Stimulated activated CD4-positive, alpha-beta T cell treated with anti-CD3 and anti-CD28 coated beads, Interleukin-12 subunit alpha, Interleukin-12 subunit beta, amount 100 ng/mL, for 4 hours (primary cell): ENCODE results near the gene NPTX1.
"Not testable (repeated sequence)": the region's sequence is repeated elsewhere in the genome, so short reads cannot be mapped to it uniquely, and the experiment has no call there.

Experiments used
- DNase-seq: peaks from one replicate; pipeline ENCODE4 v3.0.0-alpha.2; 2020

NPTX1 gene, protein sequence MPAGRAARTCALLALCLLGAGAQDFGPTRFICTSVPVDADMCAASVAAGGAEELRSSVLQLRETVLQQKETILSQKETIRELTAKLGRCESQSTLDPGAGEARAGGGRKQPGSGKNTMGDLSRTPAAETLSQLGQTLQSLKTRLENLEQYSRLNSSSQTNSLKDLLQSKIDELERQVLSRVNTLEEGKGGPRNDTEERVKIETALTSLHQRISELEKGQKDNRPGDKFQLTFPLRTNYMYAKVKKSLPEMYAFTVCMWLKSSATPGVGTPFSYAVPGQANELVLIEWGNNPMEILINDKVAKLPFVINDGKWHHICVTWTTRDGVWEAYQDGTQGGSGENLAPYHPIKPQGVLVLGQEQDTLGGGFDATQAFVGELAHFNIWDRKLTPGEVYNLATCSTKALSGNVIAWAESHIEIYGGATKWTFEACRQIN

DNA sequence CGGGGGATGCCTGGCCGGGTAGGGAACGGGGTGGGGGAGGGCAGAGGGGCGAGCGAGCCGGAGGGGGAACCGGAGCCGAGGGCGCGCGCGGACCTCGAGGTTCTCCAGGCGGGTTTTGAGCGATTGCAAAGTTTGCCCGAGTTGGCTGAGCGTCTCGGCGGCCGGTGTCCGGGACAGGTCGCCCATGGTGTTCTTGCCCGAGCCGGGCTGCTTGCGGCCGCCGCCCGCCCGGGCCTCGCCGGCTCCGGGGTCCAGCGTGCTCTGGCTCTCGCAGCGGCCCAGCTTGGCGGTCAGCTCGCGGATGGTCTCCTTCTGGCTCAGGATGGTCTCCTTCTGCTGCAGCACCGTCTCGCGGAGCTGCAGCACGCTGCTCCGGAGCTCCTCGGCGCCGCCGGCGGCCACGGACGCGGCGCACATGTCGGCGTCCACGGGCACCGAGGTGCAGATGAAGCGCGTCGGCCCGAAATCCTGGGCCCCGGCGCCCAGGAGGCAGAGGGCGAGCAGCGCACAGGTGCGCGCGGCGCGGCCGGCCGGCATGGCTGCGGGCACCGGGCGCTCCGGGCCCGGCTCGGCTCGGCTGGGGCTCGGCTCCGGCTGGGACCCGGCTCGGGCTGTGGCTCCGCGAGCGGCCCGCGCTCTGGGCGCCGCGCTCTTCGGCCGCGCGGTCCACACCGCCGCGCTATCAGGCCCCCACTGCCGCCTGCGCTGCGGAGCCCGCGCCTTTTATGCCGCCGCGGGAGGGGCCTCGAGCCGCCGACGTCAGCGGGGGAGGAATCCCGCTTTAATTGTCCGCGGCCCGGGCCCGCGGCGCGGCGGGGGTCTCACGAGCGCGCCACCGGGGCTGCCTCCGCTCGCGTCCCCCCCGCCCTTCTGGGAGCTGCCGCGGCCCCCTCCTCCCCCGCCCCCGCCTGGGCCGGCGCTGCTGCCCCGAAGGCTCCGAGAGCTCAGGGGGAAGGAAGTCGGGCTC is at the start of gene NPTX1:
NPTX1 (minus strand) TSS at position 698 of the 967 bp plus-strand sequence; CDS start at position 537, 161 bp downstream.
- DNase-seq: no peak

DNA sequence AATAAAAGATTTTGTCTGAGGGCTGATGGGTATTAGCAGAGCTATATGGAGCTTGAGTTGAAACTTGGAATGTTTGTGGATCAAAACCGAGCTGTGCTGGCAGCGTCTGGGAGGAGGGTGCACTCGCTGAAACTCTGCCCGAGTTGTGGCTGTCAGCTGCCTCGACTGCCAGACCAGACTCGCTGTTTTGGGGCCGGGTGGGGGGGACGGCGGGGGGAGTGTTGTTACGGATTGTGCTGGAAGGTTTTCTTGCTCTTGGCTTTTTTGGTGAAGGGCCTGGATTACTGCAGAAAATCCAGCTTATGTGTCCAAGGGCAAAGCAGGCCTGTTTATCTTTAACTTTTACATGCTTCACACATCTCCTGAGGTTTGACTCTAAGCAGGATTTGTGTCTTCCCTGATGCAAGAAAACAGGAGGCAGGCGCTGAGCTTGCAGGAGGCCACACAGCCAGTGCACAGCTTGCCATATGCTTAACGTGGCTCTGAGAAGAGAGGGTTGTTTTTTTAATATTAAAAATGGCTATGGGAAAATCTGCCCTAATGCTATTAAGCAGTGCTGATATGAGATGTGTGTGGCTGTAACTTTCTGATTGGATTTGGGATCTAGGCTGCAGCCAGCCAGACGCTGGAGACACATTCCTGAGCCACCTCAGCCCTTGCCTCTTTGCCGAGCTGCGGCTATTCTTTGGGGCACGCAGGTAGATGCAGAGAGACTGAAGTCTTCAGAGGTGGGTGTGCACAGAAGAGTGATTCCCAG is 47.7 kb upstream of the NPTX1 start:
- DNase-seq: no peak

DNA sequence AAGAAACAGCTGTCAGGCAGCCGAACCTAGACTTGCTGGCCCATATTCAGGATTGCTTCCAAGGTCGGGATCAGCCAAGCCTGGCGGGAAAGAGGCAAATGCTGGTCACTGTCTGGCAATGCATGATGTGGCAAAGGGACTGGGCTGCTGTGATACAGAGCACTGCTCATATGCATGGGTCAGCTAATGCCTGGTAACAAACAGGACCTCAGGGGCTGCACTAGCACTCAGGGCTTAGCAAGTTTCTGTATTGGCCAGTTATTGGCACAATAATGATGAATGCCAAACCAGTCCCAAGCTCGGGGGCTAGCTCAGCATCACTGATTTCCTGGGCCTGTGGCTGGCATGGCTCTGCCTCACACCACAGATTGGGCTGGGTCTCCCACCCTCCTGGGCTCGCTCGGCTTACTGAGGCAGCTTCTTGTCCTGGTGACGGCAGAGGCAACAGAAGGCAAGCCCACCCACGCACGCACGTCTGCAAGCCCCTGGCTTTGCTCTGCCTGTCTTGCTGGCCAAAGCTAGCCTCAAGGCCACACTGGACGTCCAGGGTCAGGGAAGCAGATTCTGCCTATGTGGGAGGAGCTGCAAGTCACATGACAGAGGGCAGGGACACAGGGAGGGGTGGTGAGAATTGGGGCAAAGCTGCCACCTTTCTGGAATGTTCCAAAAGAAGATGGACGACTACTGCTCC is 46.8 kb upstream of the NPTX1 start:
- DNase-seq: no peak

DNA sequence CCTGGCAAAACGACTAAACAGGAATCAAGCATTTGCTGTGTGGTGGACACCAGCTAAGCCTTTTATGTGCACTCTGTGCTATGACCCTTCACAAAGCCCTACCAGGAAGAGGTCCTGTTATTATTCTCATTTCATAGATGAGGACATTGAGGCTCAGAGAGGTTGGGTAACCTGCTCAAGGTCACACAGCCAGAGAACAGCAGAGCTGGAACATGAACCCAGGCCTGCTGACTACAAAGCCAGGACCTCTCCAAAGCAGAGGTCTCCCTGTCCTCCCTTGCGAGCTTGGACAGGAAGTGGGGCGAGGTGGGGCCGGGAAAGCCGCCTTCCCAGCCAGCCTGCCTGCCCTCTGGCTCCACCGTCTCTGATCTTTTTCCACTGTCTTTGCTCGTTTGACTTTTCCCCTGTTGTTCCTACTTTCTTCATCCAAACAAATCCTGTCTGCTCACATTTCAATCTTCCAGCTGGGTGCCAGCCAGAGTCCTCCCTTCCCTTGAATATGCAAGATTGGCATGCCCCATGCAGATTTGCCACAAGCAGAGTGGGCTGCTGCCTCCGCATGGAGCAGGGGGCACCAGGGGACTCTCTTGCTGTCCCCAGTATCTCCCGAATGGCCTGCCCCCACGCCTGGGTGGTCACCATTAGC is 44.5 kb upstream of the NPTX1 start:
- DNase-seq: no peak

DNA sequence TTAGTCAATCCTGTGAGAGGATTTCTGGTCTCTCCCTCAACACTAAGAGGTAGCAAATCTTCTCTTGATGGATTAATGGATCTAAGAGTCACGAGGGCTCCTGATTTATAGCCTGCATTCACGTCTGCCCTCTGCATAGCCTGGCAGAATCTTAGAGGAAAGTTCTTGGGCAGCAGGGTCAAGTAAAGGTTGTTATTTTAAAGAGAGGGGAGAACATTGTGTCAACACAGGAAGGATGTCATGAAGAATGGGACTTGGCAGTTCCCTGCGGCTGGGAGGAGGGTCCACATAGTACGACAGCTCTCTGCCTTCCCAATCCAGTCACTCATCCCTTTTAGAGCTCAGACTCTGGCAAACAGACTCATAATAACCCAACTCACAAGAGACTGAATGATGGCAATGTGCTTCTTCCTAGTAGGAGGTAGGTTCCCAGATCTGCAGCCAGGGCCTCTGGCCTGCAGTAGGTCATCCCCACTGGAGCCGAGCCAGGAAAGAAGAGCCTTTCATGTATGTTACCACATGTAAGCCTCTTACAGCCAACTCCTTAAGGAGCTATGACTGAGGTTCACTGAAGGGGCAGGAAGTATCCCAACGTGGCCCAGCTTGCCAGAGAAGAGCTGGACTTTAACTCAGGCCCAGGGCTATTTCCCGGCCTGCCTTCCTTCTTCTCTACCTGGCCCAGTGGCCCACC is 42.8 kb upstream of the NPTX1 start:
- DNase-seq: no peak

DNA sequence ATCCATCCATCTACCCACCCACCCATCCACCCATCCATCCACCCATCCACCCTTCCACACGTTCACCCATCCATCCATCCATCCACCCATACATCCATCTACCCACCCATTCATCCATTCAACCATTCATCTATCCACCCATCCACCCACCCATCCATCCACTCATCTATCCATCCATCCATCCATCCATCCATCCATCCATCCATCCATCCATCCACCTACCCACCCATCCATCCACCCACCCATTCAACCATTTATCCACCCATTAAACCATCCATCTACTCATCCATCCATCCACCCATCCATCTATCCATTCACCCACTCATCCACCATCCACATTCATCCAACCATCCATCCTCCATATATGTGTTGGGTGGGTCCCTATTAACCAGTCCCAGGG is 42.0 kb upstream of the NPTX1 start:
- no peak for DNase-seq

DNA sequence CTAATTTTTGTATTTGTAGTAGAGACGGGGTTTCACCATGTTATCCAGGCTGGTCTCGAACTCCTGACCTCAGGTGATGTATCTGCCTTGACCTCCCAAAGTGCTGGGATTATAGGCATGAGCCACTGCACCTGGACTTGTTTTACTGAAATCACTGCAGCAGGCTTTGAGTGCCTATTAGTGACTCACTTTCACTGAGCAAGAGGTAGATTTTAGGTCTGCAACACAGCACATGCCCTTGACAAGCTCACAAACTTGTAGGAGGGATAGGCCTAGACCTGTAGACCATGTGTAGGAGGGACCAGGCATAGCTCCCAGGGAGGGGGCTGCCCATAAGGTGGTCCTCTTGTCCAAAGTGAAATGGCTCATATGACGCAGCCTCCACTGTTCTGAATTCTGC is 41.2 kb upstream of the NPTX1 start:
- no peak for DNase-seq

DNA sequence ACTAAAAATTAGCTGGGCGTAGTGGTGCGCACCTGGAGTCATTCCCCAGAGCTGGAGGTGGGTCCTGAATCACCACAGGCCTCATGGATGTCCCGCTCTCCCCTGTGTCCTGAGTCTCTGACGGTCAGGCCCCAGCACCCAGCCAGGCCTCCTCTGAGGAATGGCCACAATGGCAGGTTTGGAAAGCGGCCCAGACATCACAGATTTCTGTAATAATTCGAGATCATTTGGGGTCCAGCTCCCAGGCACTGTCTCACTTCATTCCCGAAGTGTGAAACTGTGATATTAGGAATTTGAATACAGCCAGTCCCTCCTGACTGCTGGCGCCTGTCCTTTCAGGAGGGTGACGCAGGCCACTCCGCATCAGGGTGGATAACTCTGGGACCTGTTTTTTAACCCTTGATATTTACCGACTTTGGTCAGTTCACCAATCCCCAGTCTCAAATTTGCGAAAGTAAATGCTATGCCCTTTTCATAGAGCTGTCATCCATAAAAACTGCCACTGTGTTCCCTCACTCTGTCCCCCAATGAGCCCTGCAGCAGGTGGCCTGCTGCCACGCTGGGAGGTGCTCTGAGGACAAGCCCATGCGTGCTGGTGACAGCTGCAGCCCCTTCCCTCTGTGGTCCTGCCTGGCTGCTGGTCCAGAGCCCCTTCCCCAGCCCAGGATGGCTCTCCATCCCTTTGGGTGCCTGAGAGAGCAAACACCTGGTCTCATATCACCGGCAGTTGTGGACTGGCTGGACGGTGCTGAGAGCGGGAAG is 39.9 kb upstream of the NPTX1 start:
- no peak for DNase-seq

DNA sequence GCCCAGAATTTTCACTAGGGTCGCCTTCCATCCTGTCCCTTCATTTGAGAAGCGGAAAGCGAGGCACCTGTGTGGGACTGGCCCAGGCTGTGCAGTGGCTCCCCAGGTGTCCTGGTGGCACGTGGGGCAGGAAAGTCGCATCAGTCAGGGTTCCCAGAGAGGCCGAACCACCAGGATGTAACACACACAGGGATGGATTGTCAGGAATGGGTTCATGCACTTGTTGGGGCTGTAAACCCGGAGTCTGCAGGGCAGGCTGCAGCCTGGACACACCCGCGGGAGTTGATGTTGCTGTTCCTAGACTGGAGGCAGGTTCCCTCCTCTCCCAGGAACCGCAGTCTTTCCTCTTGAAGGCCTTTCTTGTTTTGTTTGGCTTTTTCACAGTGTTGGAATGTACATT is 37.5 kb upstream of the NPTX1 start:
- DNase-seq: no peak

DNA sequence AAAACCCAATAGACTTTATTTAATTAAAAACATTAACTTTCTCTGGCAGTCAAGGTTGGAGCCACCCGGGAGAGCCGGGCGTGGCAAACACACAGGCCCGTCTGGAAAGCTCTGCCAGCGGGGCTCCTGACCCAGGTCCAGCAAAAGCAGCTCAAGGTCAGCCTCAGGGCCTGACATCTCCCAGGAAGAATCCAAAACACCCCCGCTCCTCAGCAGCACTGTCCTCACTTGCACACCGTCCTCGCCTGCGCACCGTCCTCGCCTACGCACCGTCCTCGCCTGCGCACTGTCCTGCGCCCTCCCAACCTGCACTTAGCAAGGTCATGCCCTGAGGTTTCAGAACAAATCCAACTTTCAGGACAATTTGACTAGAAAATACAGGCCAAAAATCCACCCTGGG is 36.8 kb upstream of the NPTX1 start:
- DNase-seq: no peak

DNA sequence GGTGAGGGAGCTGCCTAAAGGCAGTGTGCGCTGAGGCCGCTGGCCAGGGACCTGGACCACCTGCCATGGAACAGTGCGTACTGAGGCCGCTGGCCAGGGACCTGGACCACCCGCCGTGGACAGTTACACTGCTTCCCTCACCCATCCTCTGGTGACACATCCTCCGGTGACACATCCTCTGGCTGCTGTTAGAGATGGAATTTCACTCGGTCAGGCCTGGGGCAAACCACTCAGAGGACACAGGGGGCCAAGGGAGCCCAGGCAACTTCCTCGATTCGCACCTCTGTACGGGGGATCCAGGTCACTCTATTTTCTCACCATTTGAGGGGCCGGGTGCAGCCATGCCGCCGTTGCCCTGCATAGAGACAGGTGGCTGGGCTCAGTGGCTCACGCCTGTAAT is 35.8 kb upstream of the NPTX1 start:
- DNase-seq: no peak

DNA sequence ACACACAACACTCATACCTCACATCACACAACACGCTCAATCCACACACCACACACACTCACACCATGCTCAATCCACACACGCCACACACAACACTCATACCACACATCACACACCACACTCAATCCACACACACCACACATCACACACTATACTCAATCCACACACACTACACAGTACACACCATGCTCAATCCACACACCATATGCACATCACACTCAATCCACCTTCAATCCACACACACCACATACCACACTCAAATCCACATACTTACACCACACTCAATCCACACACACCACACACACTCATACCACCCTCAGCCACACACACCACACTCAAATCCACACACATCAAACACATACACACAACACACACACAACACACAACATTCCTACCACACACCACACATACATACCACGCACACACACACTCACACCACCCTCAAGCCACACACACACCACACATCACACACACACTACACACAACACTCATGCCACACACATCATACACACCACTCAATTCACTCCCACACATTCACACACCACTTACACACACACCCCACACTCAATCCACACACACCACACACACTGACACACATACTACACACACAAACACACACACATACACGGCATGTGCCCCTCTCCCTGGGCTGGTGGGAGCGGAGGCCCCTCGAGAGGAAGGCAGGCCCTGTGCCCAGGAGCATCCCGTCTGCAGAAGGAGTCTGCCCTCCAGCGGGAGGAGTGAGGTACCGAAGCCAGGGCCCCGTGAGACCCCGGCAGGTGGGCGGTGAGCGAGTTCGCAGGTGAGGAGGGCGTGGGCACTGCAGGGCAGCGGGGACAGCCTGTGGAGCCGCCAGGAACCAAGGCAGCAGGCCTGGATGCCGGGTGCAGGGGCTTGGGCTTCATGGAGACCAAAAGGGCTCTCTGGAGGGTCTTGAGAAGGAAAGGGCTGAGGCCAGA is 35.1 kb upstream of the NPTX1 start:
- DNase-seq: no peak

DNA sequence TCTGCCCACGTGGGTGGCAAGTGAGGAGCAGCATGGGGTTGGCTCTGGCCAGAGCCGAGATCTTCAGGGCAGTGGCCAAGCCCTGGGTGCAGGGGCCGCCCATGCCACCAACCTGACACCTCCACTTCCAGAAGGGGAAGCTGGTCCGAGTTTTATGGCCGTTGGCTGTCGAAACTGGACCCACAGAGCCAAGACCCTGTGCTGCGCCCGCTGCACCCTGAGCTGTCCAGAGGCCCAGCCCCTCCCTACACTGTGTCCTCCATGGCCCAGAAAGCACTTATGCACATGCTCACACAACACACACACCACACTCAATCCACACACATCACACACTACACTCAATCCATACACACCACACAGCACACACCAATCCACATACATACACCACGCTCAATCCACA is 34.4 kb upstream of the NPTX1 start:
- DNase-seq: no peak

DNA sequence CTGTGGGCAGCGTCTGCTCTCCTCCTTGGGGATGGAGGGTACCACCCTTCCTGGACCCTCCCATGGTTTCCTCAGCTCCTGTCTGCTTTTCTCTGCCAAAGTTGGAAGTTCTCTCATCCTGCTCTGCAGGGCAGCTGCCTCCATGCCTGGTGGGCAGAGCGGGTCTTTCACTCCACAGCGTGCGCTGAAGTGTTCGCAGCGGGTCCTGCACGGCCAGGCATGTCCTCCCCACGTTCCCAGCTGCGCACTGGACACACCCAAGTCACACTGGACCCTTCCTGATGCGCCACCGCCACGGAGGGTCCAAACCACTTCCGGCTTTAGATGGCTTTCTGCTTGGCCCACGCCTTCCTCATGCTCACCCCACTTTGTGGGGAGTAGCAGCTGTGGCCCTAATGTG is 33.7 kb upstream of the NPTX1 start:
- no peak for DNase-seq

DNA sequence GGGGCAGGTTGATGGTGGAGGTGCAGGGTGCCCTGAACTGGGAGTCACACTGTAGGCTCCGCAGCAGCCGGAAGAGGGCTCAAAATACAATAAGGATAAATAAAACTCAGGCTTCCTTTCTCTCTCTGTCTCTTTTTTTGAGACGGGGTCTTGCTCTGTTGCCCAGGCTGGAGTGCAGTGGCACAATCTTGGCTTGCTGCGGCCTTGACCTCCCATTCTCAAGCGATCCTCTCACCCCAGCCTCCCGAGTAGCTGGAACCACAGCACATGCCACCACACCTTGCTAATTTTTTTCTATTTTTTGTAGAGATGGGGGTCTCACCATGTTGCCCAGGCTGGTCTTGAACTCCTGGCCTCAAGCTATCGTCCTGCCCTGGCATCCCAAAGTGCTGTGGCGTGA is 32.9 kb upstream of the NPTX1 start:
- no peak for DNase-seq

DNA sequence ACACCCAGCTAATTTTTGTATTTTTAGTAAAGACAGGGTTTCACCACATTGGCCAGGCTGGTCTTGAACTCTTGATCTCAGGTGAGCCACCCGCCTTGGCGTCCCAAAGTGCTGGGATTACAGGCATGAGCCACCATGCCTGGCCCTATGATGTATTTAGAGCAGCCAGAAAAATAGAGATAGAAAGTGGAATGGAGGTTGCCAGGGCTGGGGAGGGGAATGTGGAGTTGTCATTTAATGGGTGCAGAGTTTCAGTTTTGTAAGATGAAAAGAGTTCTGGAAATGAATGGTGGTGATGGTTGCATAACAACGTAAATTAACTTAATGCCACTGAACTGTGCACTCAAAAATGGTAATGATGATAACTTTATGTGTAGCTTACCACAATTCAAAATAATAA is 31.6 kb upstream of the NPTX1 start:
- DNase-seq: no peak

DNA sequence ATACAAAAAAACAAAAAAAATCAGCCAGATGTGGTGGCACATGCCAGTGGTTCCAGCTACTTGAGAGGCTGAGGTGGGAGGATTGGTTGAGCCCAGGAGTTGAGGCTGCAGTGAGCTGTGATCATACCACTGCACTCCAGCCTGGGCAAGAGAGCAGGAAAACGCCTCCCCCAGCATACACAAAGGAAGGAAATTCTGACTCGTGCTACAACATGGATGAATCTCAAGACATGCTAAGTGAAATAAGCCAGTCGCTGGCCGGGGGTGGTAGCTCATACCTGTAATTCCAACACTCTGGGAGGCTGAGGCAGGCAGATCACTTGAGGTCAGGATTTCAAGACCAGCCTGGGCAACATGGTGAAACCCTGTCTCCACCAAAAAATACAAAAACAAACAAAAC is 30.8 kb upstream of the NPTX1 start:
- DNase-seq: not testable (repeated sequence)

DNA sequence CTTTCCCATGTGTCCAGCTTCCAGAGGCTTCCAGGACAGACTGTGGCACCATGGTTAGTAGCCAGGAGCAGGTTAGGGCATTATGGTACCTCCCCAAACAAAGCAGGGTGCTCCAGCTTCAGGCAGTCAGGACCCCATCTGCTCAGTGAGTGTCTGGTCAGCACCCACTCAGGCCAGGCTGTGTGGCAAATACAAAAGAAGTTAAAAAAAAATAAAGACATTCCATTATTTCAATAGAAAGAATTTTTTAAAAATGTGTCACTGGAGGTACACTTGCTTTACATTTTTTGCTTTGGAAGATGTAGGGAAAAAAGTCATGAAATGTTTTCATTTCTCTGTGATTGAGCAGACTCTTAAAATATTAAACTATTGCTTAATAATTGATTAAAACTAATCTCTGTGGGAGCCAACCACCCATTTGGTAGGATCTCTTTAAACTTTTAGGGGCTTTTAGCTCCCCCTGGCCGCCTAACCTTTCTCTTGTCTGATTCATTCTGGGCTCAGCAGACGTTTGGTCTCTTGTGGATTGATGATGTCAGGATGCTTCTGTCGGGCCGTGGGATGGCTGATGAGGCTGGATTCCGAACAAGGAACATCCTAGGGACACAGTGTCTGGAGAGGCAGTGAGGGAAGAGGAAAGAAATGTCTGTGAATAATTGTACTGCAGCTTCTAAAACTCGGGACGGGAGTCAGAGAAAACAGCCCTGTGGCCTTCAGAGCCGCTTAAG is 28.4 kb upstream of the NPTX1 start:
- DNase-seq: no peak

DNA sequence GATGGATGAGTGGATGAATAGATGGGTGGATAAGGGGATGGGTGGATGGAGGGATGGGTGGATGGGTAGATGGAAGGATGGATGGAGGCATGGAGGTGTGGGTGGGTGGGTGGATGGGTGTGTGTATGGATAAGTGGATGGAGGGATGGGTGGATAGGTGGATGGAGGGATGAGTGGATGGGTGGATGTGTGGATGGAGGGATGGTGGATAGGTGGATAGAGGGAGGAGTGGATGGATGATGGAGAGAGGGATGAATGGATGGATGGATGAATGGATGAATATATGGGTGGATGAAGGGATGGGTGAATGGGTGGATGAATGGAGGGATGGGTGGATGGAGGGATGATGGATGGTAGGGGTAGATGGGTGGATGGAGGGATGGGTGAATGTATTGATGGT is 27.5 kb upstream of the NPTX1 start:
- no peak for DNase-seq
